ENCODE measurements around the gene CMIP.
"Not testable (repeated sequence)": the region's sequence is repeated elsewhere in the genome, so short reads cannot be mapped to it uniquely, and the experiment has no call there.

CMIP gene

GRCh38 chr16:81577272-81577671 lies 132.7 kb downstream of the CMIP start:
- not testable (repeated sequence) for DNase-seq (ENCODE audit: extremely low read depth in 1 of 2, low read depth in 1 of 2)

- no peak for DNase-seq (ENCODE audit: extremely low read depth in 1 of 2, low read depth in 1 of 2)
Measured at GRCh38 chr16:81578076-81578475, 133.5 kb downstream of the CMIP start.

- no peak for DNase-seq (ENCODE audit: extremely low read depth in 1 of 2, low read depth in 1 of 2)
Measured at GRCh38 chr16:81578636-81579413, 134.2 kb downstream of the CMIP start.

GRCh38 chr16:81581107-81581506 lies 136.5 kb downstream of the CMIP start:
- DNase-seq (ENCODE audit: extremely low read depth in 1 of 2, low read depth in 1 of 2), result no peak

GRCh38 chr16:81582655-81583441 lies 138.2 kb downstream of the CMIP start:
- no peak for DNase-seq (ENCODE audit: extremely low read depth in 1 of 2, low read depth in 1 of 2)

GRCh38 chr16:81583893-81584631 lies 139.5 kb downstream of the CMIP start:
- DNase-seq (ENCODE audit: extremely low read depth in 1 of 2, low read depth in 1 of 2), result no peak

GRCh38 chr16:81585785-81586184 lies 141.2 kb downstream of the CMIP start:
- no peak for DNase-seq (ENCODE audit: extremely low read depth in 1 of 2, low read depth in 1 of 2)

GRCh38 chr16:81586417-81586816 lies 141.8 kb downstream of the CMIP start:
- DNase-seq (ENCODE audit: extremely low read depth in 1 of 2, low read depth in 1 of 2), result no peak

- DNase-seq (ENCODE audit: extremely low read depth in 1 of 2, low read depth in 1 of 2), result no peak
Measured at GRCh38 chr16:81586977-81587625, 142.5 kb downstream of the CMIP start.

- no peak for DNase-seq (ENCODE audit: extremely low read depth in 1 of 2, low read depth in 1 of 2)
Measured at GRCh38 chr16:81587626-81588160, 143.1 kb downstream of the CMIP start.

GRCh38 chr16:81588326-81589081 lies 143.9 kb downstream of the CMIP start:
- no peak for DNase-seq (ENCODE audit: extremely low read depth in 1 of 2, low read depth in 1 of 2)

GRCh38 chr16:81589975-81590650 lies 145.5 kb downstream of the CMIP start:
- no peak for DNase-seq (ENCODE audit: extremely low read depth in 1 of 2, low read depth in 1 of 2)

GRCh38 chr16:81590714-81591544 lies 146.3 kb downstream of the CMIP start:
- no peak for DNase-seq (ENCODE audit: extremely low read depth in 1 of 2, low read depth in 1 of 2)

- no peak for DNase-seq (ENCODE audit: extremely low read depth in 1 of 2, low read depth in 1 of 2)
Measured at GRCh38 chr16:81591545-81591870, 146.9 kb downstream of the CMIP start.

- no peak for DNase-seq (ENCODE audit: extremely low read depth in 1 of 2, low read depth in 1 of 2)
Measured at GRCh38 chr16:81592353-81592866, 147.8 kb downstream of the CMIP start.

- DNase-seq (ENCODE audit: extremely low read depth in 1 of 2, low read depth in 1 of 2), result no peak
Measured at GRCh38 chr16:81593481-81593880, 148.9 kb downstream of the CMIP start.

GRCh38 chr16:81595629-81596292 lies 151.2 kb downstream of the CMIP start:
- DNase-seq (ENCODE audit: extremely low read depth in 1 of 2, low read depth in 1 of 2), result no peak

- no peak for DNase-seq (ENCODE audit: extremely low read depth in 1 of 2, low read depth in 1 of 2)
Measured at GRCh38 chr16:81597079-81597658, 152.6 kb downstream of the CMIP start.
